SK-N-MC (cell line): ENCODE measurements around the gene SERPINB10.

Experiments
- DNase-seq: peaks from one replicate; pipeline ENCODE4 v3.0.0-alpha.2; 2011; ENCODE audit warnings: low read depth, low spot score
- H3K27ac ChIP-seq: fragments of 200-600 bp; sonication (generic); 2 replicates; pipeline ENCODE4 v1.5.1; 2016; ENCODE audit warnings: mixed run types
- H3K36me3 ChIP-seq: fragments of 200-600 bp; sonication (generic); 2 replicates; pipeline ENCODE4 v1.6.1; 2017; ENCODE audit warnings: antibody characterized with exemption, low read length, mixed read lengths; ENCODE audit not compliant: insufficient read depth
- H3K4me3 ChIP-seq: fragments of 200-600 bp; sonication (generic); 2 replicates; pipeline ENCODE4 v1.5.1; 2016
- H3K9ac ChIP-seq: fragments of 200-600 bp; sonication (generic); 2 replicates; pipeline ENCODE4 v1.8.0; 2017; ENCODE audit warnings: mixed run types, mixed read lengths; ENCODE audit not compliant: insufficient read length
- H3K9me3 ChIP-seq: fragments of 200-600 bp; sonication (generic); 2 replicates; pipeline ENCODE4 v1.6.1; 2017; ENCODE audit warnings: low read depth, mild to moderate bottlenecking, antibody characterized with exemption, low read length, moderate library complexity, mixed read lengths
- EZH2 ChIP-seq: fragments of 200-600 bp; sonication (generic); IDR thresholded peaks from one replicate; pipeline ENCODE4 v1.6.1; 2017; ENCODE audit warnings: antibody characterized with exemption
- FOXP2 ChIP-seq: optimal IDR thresholded peaks from 2 replicates; pipeline ENCODE3; 2011; ENCODE audit warnings: mild to moderate bottlenecking, moderate library complexity; ENCODE audit not compliant: insufficient read depth; ENCODE audit errors: extremely low read length, control extremely low read depth
- POLR2AphosphoS5 ChIP-seq: IDR thresholded peaks from 2 replicates; pipeline ENCODE4 v1.6.1; 2012; ENCODE audit warnings: mild to moderate bottlenecking, low read depth, low read length, borderline replicate concordance

Gene SERPINB10

GRCh38 chr18:63899206-63899605, 8.6 kb upstream of the SERPINB10 start:
- H3K9ac ChIP-seq = no peak overlapping the region
- TF ChIP-seq POLR2AphosphoS5 (no peak), EZH2 (no peak), FOXP2 (no peak)

GRCh38 chr18:63903851-63904570, 3.7 kb upstream of the SERPINB10 start:
- H3K9me3 ChIP-seq = no peaks in the 10 kb centered on the region
- DNase-seq = no peak
- no peak overlapping the region for H3K9ac ChIP-seq
- H3K27ac ChIP-seq = no peak overlapping the region
- TF ChIP-seq POLR2AphosphoS5 = no peak
- no peak for TF ChIP-seq FOXP2
- no peak for TF ChIP-seq EZH2
- no peak overlapping the region for H3K4me3 ChIP-seq
- H3K36me3 ChIP-seq = no peaks in the 10 kb centered on the region

More at GRCh38 chr18:63899206-63899605, 8.6 kb upstream of the SERPINB10 start:
- H3K9me3 ChIP-seq = no peaks in the 10 kb centered on the region
- H3K4me3 ChIP-seq = no peak overlapping the region
- DNase-seq = no peak
- H3K36me3 ChIP-seq = no peaks in the 10 kb centered on the region
- H3K27ac ChIP-seq = no peak overlapping the region

- H3K36me3 ChIP-seq = no peaks in the 10 kb centered on the region
- no peak overlapping the region for H3K4me3 ChIP-seq
- H3K9me3 ChIP-seq = no peaks in the 10 kb centered on the region
- no peak for TF ChIP-seq POLR2AphosphoS5
- TF ChIP-seq EZH2 = no peak
- no peak for TF ChIP-seq FOXP2
- H3K9ac ChIP-seq = no peak overlapping the region
- no peak overlapping the region for H3K27ac ChIP-seq
- DNase-seq = no peak
Measured at GRCh38 chr18:63904694-63905093, 3.1 kb upstream of the SERPINB10 start.

GRCh38 chr18:63905361-63905760, 2.4 kb upstream of the SERPINB10 start:
- TF ChIP-seq FOXP2 (no peak), POLR2AphosphoS5 (no peak), EZH2 (no peak)
- H3K36me3 ChIP-seq = no peaks in the 10 kb centered on the region
- no peak overlapping the region for H3K4me3 ChIP-seq
- no peaks in the 10 kb centered on the region for H3K9me3 ChIP-seq
- DNase-seq = no peak
- no peak overlapping the region for H3K9ac ChIP-seq
- H3K27ac ChIP-seq = no peak overlapping the region

GRCh38 chr18:63906056-63906455, 1.7 kb upstream of the SERPINB10 start:
- Histone ChIP-seq H3K9ac (no peak overlapping the region), H3K36me3 (no peaks in the 10 kb centered on the region), H3K4me3 (no peak overlapping the region), H3K27ac (no peak overlapping the region), H3K9me3 (no peaks in the 10 kb centered on the region)
- TF ChIP-seq EZH2 (no peak), FOXP2 (no peak), POLR2AphosphoS5 (no peak)
- DNase-seq = no peak

- no peaks in the 10 kb centered on the region for H3K9me3 ChIP-seq
- TF ChIP-seq FOXP2 = no peak
- TF ChIP-seq EZH2 = no peak
- no peak for TF ChIP-seq POLR2AphosphoS5
- H3K36me3 ChIP-seq = no peaks in the 10 kb centered on the region
- H3K4me3 ChIP-seq = no peak overlapping the region
- no peak overlapping the region for H3K27ac ChIP-seq
- no peak for DNase-seq
- no peak overlapping the region for H3K9ac ChIP-seq
Measured at GRCh38 chr18:63908858-63909257, 1.1 kb downstream of the SERPINB10 start.

GRCh38 chr18:63909870-63910269, 2.1 kb downstream of the SERPINB10 start:
- Histone ChIP-seq H3K36me3 (no peaks in the 10 kb centered on the region), H3K4me3 (no peak overlapping the region), H3K9me3 (no peaks in the 10 kb centered on the region), H3K27ac (no peak overlapping the region), H3K9ac (no peak overlapping the region)
- DNase-seq = no peak
- no peak for TF ChIP-seq FOXP2
- no peak for TF ChIP-seq POLR2AphosphoS5
- TF ChIP-seq EZH2 = no peak

- Histone ChIP-seq H3K27ac (no peak overlapping the region), H3K9ac (no peak overlapping the region), H3K36me3 (no peaks in the 10 kb centered on the region), H3K9me3 (no peaks in the 10 kb centered on the region), H3K4me3 (no peak overlapping the region)
- TF ChIP-seq POLR2AphosphoS5 (no peak), EZH2 (no peak), FOXP2 (no peak)
- no peak for DNase-seq
Measured at GRCh38 chr18:63917817-63918216, 10.1 kb downstream of the SERPINB10 start.

- Histone ChIP-seq H3K9ac (no peak overlapping the region), H3K9me3 (no peaks in the 10 kb centered on the region), H3K4me3 (no peak overlapping the region), H3K36me3 (no peaks in the 10 kb centered on the region), H3K27ac (no peak overlapping the region)
- TF ChIP-seq FOXP2 (no peak), POLR2AphosphoS5 (no peak), EZH2 (no peak)
- DNase-seq = no peak
Measured at GRCh38 chr18:63922049-63922448, 14.3 kb downstream of the SERPINB10 start.
